GM19455 (cell line): ENCODE data around the gene UROC1.
"Not testable (repeated sequence)": the region's sequence is repeated elsewhere in the genome, so short reads cannot be mapped to it uniquely, and the experiment has no call there.

ENCODE experiments used
- ATAC-seq: cut with Tn5 transposase; IDR thresholded peaks from one replicate; pipeline ENCODE4 v1.9.1; 2021; ENCODE audit not compliant: unreplicated experiment

UROC1 gene

GRCh38 chr3:126547721-126548120 is 30.1 kb upstream of the UROC1 start:
- ATAC-seq, result no peak

- no peak for ATAC-seq
These were observed 29.1 kb upstream of the UROC1 start for GRCh38 chr3:126546549-126547239.

- no peak for ATAC-seq
These were observed 28.4 kb upstream of the UROC1 start for GRCh38 chr3:126546013-126546412.

- no peak for ATAC-seq
These were observed 28.0 kb upstream of the UROC1 start for GRCh38 chr3:126545544-126545943.

- ATAC-seq, result no peak
These were observed 27.2 kb upstream of the UROC1 start for GRCh38 chr3:126544596-126545281.

GRCh38 chr3:126543457-126544061 is 26.0 kb upstream of the UROC1 start:
- no peak for ATAC-seq

- ATAC-seq, result no peak
These were observed 25.0 kb upstream of the UROC1 start for GRCh38 chr3:126542340-126543241.

GRCh38 chr3:126541628-126542339 is 24.2 kb upstream of the UROC1 start:
- ATAC-seq, result no peak

- no peak for ATAC-seq
These were observed 23.5 kb upstream of the UROC1 start for GRCh38 chr3:126540951-126541627.

GRCh38 chr3:126540342-126540849 is 22.8 kb upstream of the UROC1 start:
- ATAC-seq, result no peak

- no peak for ATAC-seq
These were observed 22.1 kb upstream of the UROC1 start for GRCh38 chr3:126539558-126540250.

GRCh38 chr3:126538966-126539365 is 21.4 kb upstream of the UROC1 start:
- no peak for ATAC-seq

- ATAC-seq, result no peak
These were observed 20.7 kb upstream of the UROC1 start for GRCh38 chr3:126538316-126538715.

- ATAC-seq, result no peak
These were observed 20.2 kb upstream of the UROC1 start for GRCh38 chr3:126537730-126538281.

- no peak for ATAC-seq
These were observed 19.6 kb upstream of the UROC1 start for GRCh38 chr3:126537116-126537729.

- ATAC-seq, result no peak
These were observed 18.6 kb upstream of the UROC1 start for GRCh38 chr3:126536126-126536525.

GRCh38 chr3:126535636-126536035 is 18.1 kb upstream of the UROC1 start:
- ATAC-seq, result no peak

- not testable (repeated sequence) for ATAC-seq
These were observed 17.1 kb upstream of the UROC1 start for GRCh38 chr3:126534716-126535115.
